Esophagus squamous epithelium (tissue), 5 donors: ENCODE results near the gene SERPINB11. TPM values are rescaled to one million over a fixed set of nuclear protein-coding genes. Genes with fewer than 3 reads are reported as not detected.

Experiments used
- DNase-seq: peaks from one replicate; lab custom pipeline; 2025; lab: John Stamatoyannopoulos, UW
- H3K27ac ChIP-seq, 4 donors: fragments of 200-600 bp; sonication (generic); one replicate each; pipeline ENCODE4 v1.5.1; 2016 to 2019; ENCODE audit warnings: mild to moderate bottlenecking in 1 of 4
- H3K27me3 ChIP-seq, 4 donors: fragments of 200-600 bp; sonication (generic); 1 replicate in 3 of 4; 2 replicates in 1 of 4; pipeline versions ENCODE4 v1.5.1 to v1.6.0; 2017 to 2021; ENCODE audit warnings: antibody characterized with exemption in 1 of 4
- H3K36me3 ChIP-seq, 3 donors: fragments of 200-600 bp; sonication (generic); one replicate each; pipeline ENCODE4 v1.5.1; 2016 to 2019
- H3K4me1 ChIP-seq, 3 donors: fragments of 200-600 bp; sonication (generic); one replicate each; pipeline ENCODE4 v1.5.1; 2017 to 2019
- H3K4me3 ChIP-seq, 4 donors: fragments of 200-600 bp; sonication (generic); 1 replicate in 3 of 4; 2 replicates in 1 of 4; pipeline ENCODE4 v1.5.1; 2016 to 2019; ENCODE audit warnings: mild to moderate bottlenecking in 2 of 4, moderate library complexity in 1 of 4
- H3K9me3 ChIP-seq, 3 donors: fragments of 200-600 bp; sonication (generic); one replicate each; pipeline ENCODE4 v1.5.1; 2016 to 2019
- POLR2A ChIP-seq, 4 donors: fragments of 450-650 bp; IDR thresholded peaks; one replicate each; pipeline ENCODE4 v1.6.1; 2017; ENCODE audit warnings: antibody characterized with exemption in 4 of 4, mild to moderate bottlenecking in 4 of 4, moderate library complexity in 3 of 4
- WGBS, 2 donors: methylation state at CpG; one replicate each; pipeline ENCODE4 v1.1.5; 2018; 5-methylcytosine and 5-hydroxymethylcytosine counted together
- intact Hi-C: fragments of 100-400 bp; cut with DNase I; formaldehyde crosslinking; loops from one replicate; pipeline ENCODE4 v1.15.0; 2022
- total RNA-seq, 4 donors: library from RNA; depleted of rRNA; stranded (reverse); fragments of >200 nt; gene quantifications; one replicate each; pipeline ENCODE4 v1.1.0, GENCODE V29; 2016
- TF ChIP-seq, protein P1 (sequence below), 6 experiments: fragments of 450-650 bp in 4 of 6; fragments of 200-600 bp in 2 of 6; sonication (generic) in 2 of 6; IDR thresholded peaks; one replicate each; pipeline ENCODE4 v1.5.1; 2016 to 2019; ENCODE audit warnings: antibody characterized with exemption in 6 of 6, mild to moderate bottlenecking in 4 of 6, moderate library complexity in 4 of 6
- donor health status: DM: yes; HTN: yes; CAD: no.

SERPINB11 gene
- total RNA-seq, 4 donors from 2014 or later = 2.1 to 85.9 (median 13.7) TPM

DNA sequence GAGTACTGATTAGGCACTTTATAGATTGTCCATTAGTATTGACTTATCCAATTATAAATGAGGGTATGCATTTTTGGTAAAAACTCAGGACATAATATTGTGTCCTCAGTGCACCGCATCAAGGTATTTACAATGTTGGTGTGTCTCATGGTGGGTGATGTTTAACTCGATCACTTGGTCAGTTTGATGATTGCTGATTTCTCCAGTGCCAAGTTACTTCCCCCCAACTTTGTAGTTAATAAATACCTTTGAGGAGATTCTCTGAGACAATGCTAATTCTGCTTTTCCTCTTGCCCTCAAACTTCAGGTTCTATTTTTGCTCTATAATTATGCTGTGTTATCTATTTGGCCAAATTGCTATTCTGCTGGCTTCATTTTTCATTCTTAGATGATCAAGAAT lies 44.2 kb downstream of the SERPINB11 start:
- H3K36me3 ChIP-seq = no peaks in the 10 kb centered on the region
- no peak for DNase-seq
- WGBS, 2 donors = 95 to 96% methylated on average over 2 of the region's 2 CpGs
- intact Hi-C loops = loop anchor here (10.0 kb wide), 1 partner anchor 232 kb away; no protein-coding TSS in a partner anchor
- no peak overlapping the region for H3K27ac ChIP-seq
- no peak for TF ChIP-seq POLR2A (IDR thresholded peaks at IDR 0.05)
- TF ChIP-seq, protein P1, sequence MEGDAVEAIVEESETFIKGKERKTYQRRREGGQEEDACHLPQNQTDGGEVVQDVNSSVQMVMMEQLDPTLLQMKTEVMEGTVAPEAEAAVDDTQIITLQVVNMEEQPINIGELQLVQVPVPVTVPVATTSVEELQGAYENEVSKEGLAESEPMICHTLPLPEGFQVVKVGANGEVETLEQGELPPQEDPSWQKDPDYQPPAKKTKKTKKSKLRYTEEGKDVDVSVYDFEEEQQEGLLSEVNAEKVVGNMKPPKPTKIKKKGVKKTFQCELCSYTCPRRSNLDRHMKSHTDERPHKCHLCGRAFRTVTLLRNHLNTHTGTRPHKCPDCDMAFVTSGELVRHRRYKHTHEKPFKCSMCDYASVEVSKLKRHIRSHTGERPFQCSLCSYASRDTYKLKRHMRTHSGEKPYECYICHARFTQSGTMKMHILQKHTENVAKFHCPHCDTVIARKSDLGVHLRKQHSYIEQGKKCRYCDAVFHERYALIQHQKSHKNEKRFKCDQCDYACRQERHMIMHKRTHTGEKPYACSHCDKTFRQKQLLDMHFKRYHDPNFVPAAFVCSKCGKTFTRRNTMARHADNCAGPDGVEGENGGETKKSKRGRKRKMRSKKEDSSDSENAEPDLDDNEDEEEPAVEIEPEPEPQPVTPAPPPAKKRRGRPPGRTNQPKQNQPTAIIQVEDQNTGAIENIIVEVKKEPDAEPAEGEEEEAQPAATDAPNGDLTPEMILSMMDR (IDR thresholded peaks at IDR 0.05) = no peak
- H3K4me1 ChIP-seq = peaks cover 0 to 3% (median 0%) of the 10 kb centered on the region in 3 donors
- no peaks in the 10 kb centered on the region for H3K27me3 ChIP-seq
- H3K4me3 ChIP-seq = no peak overlapping the region
- H3K9me3 ChIP-seq = no peaks in the 10 kb centered on the region

DNA sequence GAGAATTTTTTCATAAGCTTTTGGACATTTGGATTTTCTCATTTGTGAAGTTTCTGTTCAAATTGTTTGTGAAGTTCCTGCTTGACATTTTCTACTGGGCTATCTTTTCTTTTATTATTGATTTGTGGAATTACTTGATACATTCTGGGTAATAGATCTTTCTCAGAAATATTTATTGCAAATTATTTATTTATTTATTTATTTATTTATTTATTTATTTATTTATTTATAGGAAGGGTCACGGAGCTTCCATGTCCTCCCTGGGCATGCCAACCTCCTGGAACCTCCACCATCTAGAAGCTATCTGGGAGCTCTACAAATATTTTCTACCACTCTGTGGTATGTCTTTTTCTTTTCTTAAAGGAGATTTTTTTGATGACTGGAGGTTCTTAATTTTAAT lies 46.7 kb downstream of the SERPINB11 start:
- Histone ChIP-seq H3K27me3 (no peaks in the 10 kb centered on the region), H3K9me3 (no peaks in the 10 kb centered on the region), H3K4me3 (no peak overlapping the region), H3K4me1 (no peaks in the 10 kb centered on the region), H3K36me3 (no peaks in the 10 kb centered on the region), H3K27ac (no peak overlapping the region)
- no peak for DNase-seq
- TF ChIP-seq, protein P1 (IDR thresholded peaks at IDR 0.05) = no peak
- TF ChIP-seq POLR2A (IDR thresholded peaks at IDR 0.05) = no peak
- 67 to 75% methylated on average over 1 of the region's 1 CpG for WGBS, 2 donors
- intact Hi-C loops = loop anchor here (10.0 kb wide), 1 partner anchor 235 kb away; no protein-coding TSS in a partner anchor

GRCh38 chr18:63752636-63753035 lies 49.9 kb downstream of the SERPINB11 start:
- H3K4me3 ChIP-seq = no peak overlapping the region
- H3K27me3 ChIP-seq = no peaks in the 10 kb centered on the region
- TF ChIP-seq, protein P1 (IDR thresholded peaks at IDR 0.05) = no peak
- TF ChIP-seq POLR2A (IDR thresholded peaks at IDR 0.05) = no peak
- no peaks in the 10 kb centered on the region for H3K9me3 ChIP-seq
- no peaks in the 10 kb centered on the region for H3K36me3 ChIP-seq
- DNase-seq = no peak
- intact Hi-C loops = no loop called here
- H3K4me1 ChIP-seq = no peaks in the 10 kb centered on the region
- no peak overlapping the region for H3K27ac ChIP-seq
- WGBS, 2 donors = 55 to 85% methylated on average over 2 of the region's 2 CpGs

GRCh38 chr18:63753676-63754075 lies 50.9 kb downstream of the SERPINB11 start:
- Histone ChIP-seq H3K4me1 (no peaks in the 10 kb centered on the region), H3K27ac (no peak overlapping the region), H3K4me3 (no peak overlapping the region), H3K9me3 (no peaks in the 10 kb centered on the region), H3K27me3 (no peaks in the 10 kb centered on the region), H3K36me3 (no peaks in the 10 kb centered on the region)
- intact Hi-C loops = no loop called here
- no peak for DNase-seq
- TF ChIP-seq, protein P1 (IDR thresholded peaks at IDR 0.05) = no peak
- no peak for TF ChIP-seq POLR2A (IDR thresholded peaks at IDR 0.05)

- H3K4me1 ChIP-seq = no peaks in the 10 kb centered on the region
- TF ChIP-seq, protein P1 (IDR thresholded peaks at IDR 0.05) = no peak
- no peak for TF ChIP-seq POLR2A (IDR thresholded peaks at IDR 0.05)
Observed at GRCh38 chr18:63757541-63757940, 54.8 kb downstream of the SERPINB11 start.

More at GRCh38 chr18:63757541-63757940, 54.8 kb downstream of the SERPINB11 start:
- Histone ChIP-seq H3K36me3 (no peaks in the 10 kb centered on the region), H3K27me3 (no peaks in the 10 kb centered on the region), H3K4me3 (no peak overlapping the region), H3K27ac (no peak overlapping the region), H3K9me3 (peaks cover 0 to 15% (median 14%) of the 10 kb centered on the region in 3 donors)
- intact Hi-C loops = no loop called here
- no peak for DNase-seq
